HCT116 (cell line): ENCODE data around the gene GARNL3.

Experiments
- ATF3 ChIP-seq: IDR thresholded peaks from 2 replicates; pipeline ENCODE4 v1.6.1; 2012
- CTCF ChIP-seq, 3 experiments: fragments of 200-600 bp in 1 of 3; sonication (generic) in 1 of 3; IDR thresholded peaks in 2 of 3; conservative IDR thresholded peaks in 1 of 3; 2 replicates each; pipeline ENCODE4 v1.5.1; 2012 to 2017; ENCODE audit warnings: low read depth in 2 of 3, low read length in 2 of 3, antibody characterized with exemption in 1 of 3, borderline replicate concordance in 1 of 3, control low read depth in 1 of 3, mild to moderate bottlenecking in 1 of 3, mixed read lengths in 1 of 3, mixed run types in 1 of 3, moderate library complexity in 1 of 3; ENCODE audit not compliant: insufficient read depth in 1 of 3
- EZH2 ChIP-seq: fragments of 200-600 bp; sonication (generic); IDR thresholded peaks from 2 replicates; pipeline ENCODE4 v1.6.1; 2017; ENCODE audit warnings: antibody characterized with exemption, mixed run types
- JUND ChIP-seq: IDR thresholded peaks from 2 replicates; pipeline ENCODE4 v1.6.1; 2012
- MAX ChIP-seq: IDR thresholded peaks from 2 replicates; pipeline ENCODE4 v1.6.1; 2012
- POLR2AphosphoS5 ChIP-seq: IDR thresholded peaks from 2 replicates; pipeline ENCODE4 v1.6.1; 2011; ENCODE audit warnings: mild to moderate bottlenecking, low read depth, low read length, moderate library complexity
- RAD21 ChIP-seq: IDR thresholded peaks from 2 replicates; pipeline ENCODE4 v1.6.1; 2012; ENCODE audit warnings: low read depth, mild to moderate bottlenecking
- YY1 ChIP-seq: IDR thresholded peaks from 2 replicates; pipeline ENCODE4 v1.6.1; 2011; ENCODE audit warnings: low read length, low read depth, moderate library complexity, mild to moderate bottlenecking; ENCODE audit not compliant: insufficient replicate concordance; ENCODE audit errors: extremely low read depth
- ZBTB33 ChIP-seq: IDR thresholded peaks from 2 replicates; pipeline ENCODE4 v1.6.1; 2011; ENCODE audit warnings: mild to moderate bottlenecking, low read length, moderate library complexity; ENCODE audit not compliant: insufficient replicate concordance; ENCODE audit errors: extremely low read depth

GRCh38 chr9:127313042-127313560 lies 48.5 kb downstream of the GARNL3 start:
- TF ChIP-seq CTCF (IDR thresholded peaks at IDR 0.05 in 2 of 3, conservative IDR thresholded peaks at IDR 0.05 in 1 of 3; ENCODE audit: borderline replicate concordance in 1 of 3, insufficient read depth in 1 of 3, low read depth in 2 of 3, low read length in 2 of 3) (no peak), YY1 (no peak), RAD21 (no peak), JUND (no peak), MAX (no peak), EZH2 (no peak), ATF3 (no peak), POLR2AphosphoS5 (no peak), ZBTB33 (no peak)
